ENCODE results near the gene PARL.

GRCh38 chr3:183829466-183829865, 55.2 kb downstream of the PARL start:
- TF ChIP-seq CTCF (conservative IDR thresholded peaks at IDR 0.05; ENCODE audit: low read depth, low read length) (no peak), EZH2phosphoT487 (IDR thresholded peaks at IDR 0.05; ENCODE audit: borderline replicate concordance, low read length) (no peak), EZH2 (IDR thresholded peaks at IDR 0.05; ENCODE audit: low read length, unreplicated experiment) (no peak)
